SK-N-SH treated with all-trans-retinoic acid at 6 μM for 48 hours (cell line): ENCODE data around the gene PLAGL2.
"Not testable (repeated sequence)": the region's sequence is repeated elsewhere in the genome, so short reads cannot be mapped to it uniquely, and the experiment has no call there.

Experiments used
- ARNTL ChIP-seq: fragments of 450-650 bp; formaldehyde crosslinking; IDR thresholded peaks from 2 replicates; pipeline ENCODE4 v1.5.0; 2020; ENCODE audit warnings: low read depth, mild to moderate bottlenecking, moderate library complexity, borderline replicate concordance
- CSDC2 ChIP-seq: fragments of 250-450 bp; sonication (Bioruptor Pico); IDR thresholded peaks from 2 replicates; pipeline ENCODE4 v1.5.0; 2020; ENCODE audit warnings: mild to moderate bottlenecking, moderate library complexity
- CSRNP3 ChIP-seq: fragments of 250-450 bp; sonication (Bioruptor Pico); IDR thresholded peaks from 2 replicates; pipeline ENCODE4 v1.5.1; 2021; ENCODE audit warnings: mild to moderate bottlenecking, moderate library complexity
- ISL1 ChIP-seq: fragments of 250-450 bp; sonication (Bioruptor Pico); IDR thresholded peaks from 2 replicates; pipeline ENCODE4 v2.1.2; 2022; ENCODE audit warnings: mild to moderate bottlenecking, moderate library complexity
- PATZ1 ChIP-seq: fragments of 250-450 bp; sonication (Bioruptor Pico); IDR thresholded peaks from 2 replicates; pipeline ENCODE4 v1.8.0; 2020; ENCODE audit warnings: mild to moderate bottlenecking, moderate library complexity, borderline replicate concordance
- PPARA ChIP-seq: fragments of 250-450 bp; sonication (Bioruptor Pico); IDR thresholded peaks from 2 replicates; pipeline ENCODE4 v1.5.0; 2020; ENCODE audit warnings: mild to moderate bottlenecking, borderline replicate concordance
- SNAI2 ChIP-seq: fragments of 250-450 bp; sonication (Bioruptor Pico); IDR thresholded peaks from 2 replicates; pipeline ENCODE4 v1.5.0; 2020; ENCODE audit warnings: mild to moderate bottlenecking, moderate library complexity
- TCF4 ChIP-seq: fragments of 250-450 bp; sonication (Bioruptor Pico); IDR thresholded peaks from 2 replicates; pipeline ENCODE4 v1.8.0; 2021; ENCODE audit warnings: mild to moderate bottlenecking, moderate library complexity, borderline replicate concordance
- ZFP3 ChIP-seq: fragments of 250-450 bp; sonication (Bioruptor Pico); IDR thresholded peaks from 2 replicates; pipeline ENCODE4 v1.5.0; 2020; ENCODE audit warnings: mild to moderate bottlenecking, moderate library complexity

GRCh38 chr20:32193336-32193735, 14.2 kb downstream of the PLAGL2 start:
- not testable (repeated sequence) for TF ChIP-seq ZFP3; ISL1; PATZ1 (CRISPR knock-in tag); CSDC2 (CRISPR knock-in tag); CSRNP3 (CRISPR knock-in tag); TCF4 (CRISPR knock-in tag); SNAI2 (CRISPR knock-in tag); ARNTL (CRISPR knock-in tag); PPARA (CRISPR knock-in tag)
